B cell (primary cell): ENCODE measurements around the gene LIN37.

ENCODE experiments used
- CTCF ChIP-seq: fragments of 200-600 bp; IDR thresholded peaks from one replicate; pipeline ENCODE4 v1.8.0; 2022; ENCODE audit warnings: antibody characterized with exemption, mild to moderate bottlenecking
- EZH2 ChIP-seq: IDR thresholded peaks from 2 replicates; pipeline ENCODE4 v1.6.1; 2012; ENCODE audit warnings: borderline replicate concordance, low read depth, mild to moderate bottlenecking, moderate library complexity, low read length; ENCODE audit not compliant: insufficient read depth, poor library complexity, severe bottlenecking

- TF ChIP-seq EZH2 (no peak), CTCF (no peak)
Measured at GRCh38 chr19:35723671-35724070, 24.7 kb upstream of the LIN37 start.
